HCT116 (cell line): Measurements from ENCODE around the gene TCEA3. TPM values are rescaled to one million over a fixed set of nuclear protein-coding genes. Genes with fewer than 3 reads are reported as not detected.

Source experiments
- ATAC-seq: fragments of 200-7000 bp; cut with Tn5 transposase; 2 replicates; pipeline ENCODE4 v1.9.1; 2020; ENCODE audit warnings: mild to moderate bottlenecking, moderate library complexity
- BruUV-seq: library from RNA; stranded (reverse); fragments of 400-500 nt; replicated peaks from 2 replicates; lab custom pipeline; 2021; lab: Mats Ljungman, UMichigan
- CTCF ChIA-PET: fragments of 300-600 bp; sonication (Branson Sonifier 250); formaldehyde crosslinking; loops from one replicate; lab custom pipeline; 2021; ENCODE audit warnings: antibody characterized with exemption; lab: Charles Lee
- POLR2A ChIA-PET: fragments of 300-600, 350-600 bp; sonication (Branson Sonifier 250); formaldehyde crosslinking; loops from one replicate; lab custom pipeline; 2021; ENCODE audit warnings: antibody characterized with exemption; lab: Charles Lee
- RAD21 ChIA-PET, 2 experiments: fragments of 300-600 bp; sonication (Branson Sonifier 250); formaldehyde crosslinking; loops; one replicate each; lab custom pipeline; 2023; ENCODE audit warnings: low total read pairs in 2 of 2; ENCODE audit not compliant: uncharacterized antibody in 2 of 2, unreplicated experiment in 2 of 2, low non-redundant PET in 1 of 2; lab: Charles Lee
- DNase-seq: peaks from one replicate; pipeline ENCODE4 v3.0.0-alpha.2; 2010; ENCODE audit warnings: low read depth, low spot score
- H2AFZ ChIP-seq: fragments of 200-600 bp; shearing (Covaris generic), sonication (generic); 2 replicates; pipeline ENCODE4 v1.6.1; 2017; ENCODE audit warnings: low read depth, mixed run types, mixed read lengths, antibody characterized with exemption, low read length; ENCODE audit not compliant: poor library complexity, severe bottlenecking
- H3K27ac ChIP-seq: 2 replicates; pipeline ENCODE4 v1.5.1; 2012; ENCODE audit warnings: low read depth, low read length
- H3K27me3 ChIP-seq: fragments of 200-600 bp; sonication (generic); 2 replicates; pipeline ENCODE4 v1.6.1; 2016; ENCODE audit warnings: mixed run types, low read length, mixed read lengths; ENCODE audit not compliant: insufficient read depth
- H3K36me3 ChIP-seq, 2 experiments: fragments of 200-500 bp in 1 of 2; fragments of 200-600 bp in 1 of 2; sonication (Bioruptor generic) in 1 of 2; sonication (generic) in 1 of 2; 2 replicates each; pipeline versions ENCODE4 v1.5.1 to v1.6.1; 2014 to 2016; ENCODE audit warnings: low read length in 2 of 2, inconsistent platforms in 1 of 2, mixed read lengths in 1 of 2, mixed run types in 1 of 2; ENCODE audit not compliant: insufficient read depth in 2 of 2, control insufficient read depth in 1 of 2
- H3K4me1 ChIP-seq, 2 experiments: fragments of 200-600 bp in 1 of 2; sonication (generic) in 1 of 2; 2 replicates each; pipeline versions ENCODE4 v1.5.1 to v1.6.1; 2012 to 2017; ENCODE audit warnings: low read length in 2 of 2, inconsistent platforms in 1 of 2, mild to moderate bottlenecking in 1 of 2, mixed read lengths in 1 of 2, mixed run types in 1 of 2, moderate library complexity in 1 of 2; ENCODE audit not compliant: insufficient read depth in 2 of 2, control insufficient read depth in 1 of 2
- H3K4me2 ChIP-seq: fragments of 200-600 bp; sonication (generic); 2 replicates; pipeline ENCODE4 v1.6.1; 2017; ENCODE audit warnings: mixed run types, low read length, mixed read lengths
- H3K4me3 ChIP-seq, 2 experiments: fragments of 200-600 bp in 1 of 2; sonication (generic) in 1 of 2; replicated peaks in 1 of 2; 2 replicates each; pipeline ENCODE4 v1.5.1; 2011 to 2016; ENCODE audit warnings: low read length in 2 of 2, control low read depth in 1 of 2, low read depth in 1 of 2, mild to moderate bottlenecking in 1 of 2, mixed read lengths in 1 of 2, mixed run types in 1 of 2
- H3K79me2 ChIP-seq: fragments of 200-600 bp; sonication (generic); 2 replicates; pipeline ENCODE4 v1.6.1; 2017; ENCODE audit warnings: mild to moderate bottlenecking, mixed run types, low read length, moderate library complexity, mixed read lengths; ENCODE audit not compliant: insufficient read depth
- H3K9ac ChIP-seq: fragments of 200-600 bp; sonication (generic); 2 replicates; pipeline ENCODE4 v1.6.1; 2016; ENCODE audit warnings: low read length, mixed read lengths
- H3K9me2 ChIP-seq: fragments of 200-600 bp; sonication (generic), shearing (Covaris generic); 2 replicates; pipeline ENCODE4 v1.6.1; 2017; ENCODE audit warnings: mixed run types, mild to moderate bottlenecking, moderate library complexity; ENCODE audit not compliant: insufficient read depth
- H3K9me3 ChIP-seq, 2 experiments: fragments of 200-500 bp in 1 of 2; fragments of 200-600 bp in 1 of 2; sonication (Bioruptor generic) in 1 of 2; sonication (generic) in 1 of 2; 2 replicates each; pipeline ENCODE4 v1.6.1; 2014 to 2017; ENCODE audit warnings: low read length in 2 of 2, mixed read lengths in 2 of 2, inconsistent platforms in 1 of 2, low read depth in 1 of 2, mild to moderate bottlenecking in 1 of 2, mixed run types in 1 of 2, moderate library complexity in 1 of 2; ENCODE audit not compliant: control insufficient read depth in 1 of 2, insufficient read depth in 1 of 2
- H4K20me1 ChIP-seq: fragments of 200-600 bp; sonication (generic), shearing (Covaris generic); 2 replicates; pipeline ENCODE4 v1.6.1; 2017; ENCODE audit warnings: mixed run types, mild to moderate bottlenecking, moderate library complexity; ENCODE audit not compliant: insufficient read depth
- ATF3 ChIP-seq: IDR thresholded peaks from 2 replicates; pipeline ENCODE4 v1.6.1; 2012
- CEBPB ChIP-seq: IDR thresholded peaks from 2 replicates; pipeline ENCODE4 v1.6.1; 2012; ENCODE audit warnings: low read depth
- POLR2A ChIP-seq: IDR thresholded peaks from 2 replicates; pipeline ENCODE4 v1.7.0; 2011; ENCODE audit warnings: borderline replicate concordance; ENCODE audit not compliant: insufficient read depth, insufficient read length; ENCODE audit errors: extremely low read depth
- POLR2AphosphoS5 ChIP-seq: IDR thresholded peaks from 2 replicates; pipeline ENCODE4 v1.6.1; 2011; ENCODE audit warnings: mild to moderate bottlenecking, low read depth, low read length, moderate library complexity
- SP1 ChIP-seq: IDR thresholded peaks from 2 replicates; pipeline ENCODE4 v1.6.1; 2012; ENCODE audit warnings: low read depth
- YY1 ChIP-seq: IDR thresholded peaks from 2 replicates; pipeline ENCODE4 v1.6.1; 2011; ENCODE audit warnings: low read length, low read depth, moderate library complexity, mild to moderate bottlenecking; ENCODE audit not compliant: insufficient replicate concordance; ENCODE audit errors: extremely low read depth
- intact Hi-C: fragments of 100-400 bp; cut with micrococcal nuclease; formaldehyde crosslinking; loops from 2 replicates; pipeline ENCODE4 v1.10.0; 2022
- total RNA-seq: library from RNA; stranded (reverse); gene quantifications from one replicate; pipeline ENCODE4 v1.2.1, GENCODE V29; 2021; ENCODE audit not compliant: unreplicated experiment
- TF ChIP-seq, protein P1 (sequence below), 3 experiments: fragments of 200-600 bp in 1 of 3; sonication (generic) in 1 of 3; IDR thresholded peaks in 2 of 3; conservative IDR thresholded peaks in 1 of 3; 2 replicates each; pipeline ENCODE4 v1.5.1; 2012 to 2017; ENCODE audit warnings: low read depth in 2 of 3, low read length in 2 of 3, antibody characterized with exemption in 1 of 3, borderline replicate concordance in 1 of 3, control low read depth in 1 of 3, mild to moderate bottlenecking in 1 of 3, mixed read lengths in 1 of 3, mixed run types in 1 of 3, moderate library complexity in 1 of 3; ENCODE audit not compliant: insufficient read depth in 1 of 3

Gene TCEA3
- total RNA-seq, 1 experiment from 2014 or later, result 3.7 TPM

- H3K4me1 ChIP-seq, result peaks cover 0 to 19% of the 10 kb centered on the region in 2 experiments; a peak in 2 of 4 replicates
- no peaks in the 10 kb centered on the region for H3K9me3 ChIP-seq
- H3K9me2 ChIP-seq, result no peaks in the 10 kb centered on the region
- POLR2A ChIA-PET, result interaction anchor here (1.3 kb wide), 1 partner anchor 46 kb away, joined by 4 read pairs; the partner anchor contains the start of gene HNRNPR
- no peaks in the 10 kb centered on the region for H3K36me3 ChIP-seq
- intact Hi-C loops, result no loop called here
- no peaks in the 10 kb centered on the region for H3K27me3 ChIP-seq
- no peak overlapping the region for H3K9ac ChIP-seq
- no peaks in the 10 kb centered on the region for H3K79me2 ChIP-seq
- CTCF ChIA-PET, result interaction anchor here (1.8 kb wide), 1 partner anchor 14 kb away, joined by 5 read pairs; no protein-coding TSS in a partner anchor
- H3K4me3 ChIP-seq, result no peak overlapping the region
- no peak for DNase-seq
- TF ChIP-seq SP1, result no peak
- H3K4me2 ChIP-seq, result no peak overlapping the region
- H3K27ac ChIP-seq, result no peak overlapping the region
- no peak overlapping the region for H2AFZ ChIP-seq
- no peak for ATAC-seq
- RAD21 ChIA-PET, result no interaction called here
- no TSS peak for BruUV-seq
- H4K20me1 ChIP-seq, result no peaks in the 10 kb centered on the region
These were observed 34.7 kb downstream of the TCEA3 start for GRCh38 chr1:23389837-23390321.

DNA sequence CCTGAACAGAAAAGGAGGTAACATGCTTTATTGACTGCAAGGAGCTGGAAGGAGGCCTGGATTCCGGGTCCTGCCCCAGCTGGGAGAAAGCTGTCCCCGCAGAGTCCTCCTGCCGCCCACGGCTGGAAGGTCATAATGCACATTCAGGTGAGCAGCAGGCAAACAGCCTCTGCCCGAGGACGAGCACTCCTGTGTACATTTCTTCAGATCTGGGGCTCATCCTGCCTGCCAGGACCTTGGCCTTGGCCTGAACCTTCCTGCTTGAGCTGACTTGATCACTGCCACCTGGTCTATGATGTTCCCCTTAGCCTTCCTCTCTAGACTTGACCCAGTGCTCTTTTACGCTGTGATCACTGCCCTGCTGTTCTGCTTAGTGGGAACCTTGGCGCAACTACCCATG is 37.1 kb downstream of the TCEA3 start:
- no peak overlapping the region for H3K9ac ChIP-seq

More for the DNA sequence above, 37.1 kb downstream of the TCEA3 start:
- no peak overlapping the region for H3K4me2 ChIP-seq
- H3K4me1 ChIP-seq, result peaks cover 0 to 17% of the 10 kb centered on the region in 2 experiments; a peak in 1 of 4 replicates
- intact Hi-C loops, result no loop called here
- CTCF ChIA-PET, result no interaction called here
- TF ChIP-seq, protein P1, sequence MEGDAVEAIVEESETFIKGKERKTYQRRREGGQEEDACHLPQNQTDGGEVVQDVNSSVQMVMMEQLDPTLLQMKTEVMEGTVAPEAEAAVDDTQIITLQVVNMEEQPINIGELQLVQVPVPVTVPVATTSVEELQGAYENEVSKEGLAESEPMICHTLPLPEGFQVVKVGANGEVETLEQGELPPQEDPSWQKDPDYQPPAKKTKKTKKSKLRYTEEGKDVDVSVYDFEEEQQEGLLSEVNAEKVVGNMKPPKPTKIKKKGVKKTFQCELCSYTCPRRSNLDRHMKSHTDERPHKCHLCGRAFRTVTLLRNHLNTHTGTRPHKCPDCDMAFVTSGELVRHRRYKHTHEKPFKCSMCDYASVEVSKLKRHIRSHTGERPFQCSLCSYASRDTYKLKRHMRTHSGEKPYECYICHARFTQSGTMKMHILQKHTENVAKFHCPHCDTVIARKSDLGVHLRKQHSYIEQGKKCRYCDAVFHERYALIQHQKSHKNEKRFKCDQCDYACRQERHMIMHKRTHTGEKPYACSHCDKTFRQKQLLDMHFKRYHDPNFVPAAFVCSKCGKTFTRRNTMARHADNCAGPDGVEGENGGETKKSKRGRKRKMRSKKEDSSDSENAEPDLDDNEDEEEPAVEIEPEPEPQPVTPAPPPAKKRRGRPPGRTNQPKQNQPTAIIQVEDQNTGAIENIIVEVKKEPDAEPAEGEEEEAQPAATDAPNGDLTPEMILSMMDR (IDR thresholded peaks at IDR 0.05 in 2 of 3, conservative IDR thresholded peaks at IDR 0.05 in 1 of 3; ENCODE audit: borderline replicate concordance in 1 of 3, insufficient read depth in 1 of 3, low read depth in 2 of 3, low read length in 2 of 3), result no peak
- TF ChIP-seq YY1 (no peak), POLR2AphosphoS5 (no peak), ATF3 (no peak), POLR2A (no peak), CEBPB (no peak)
- no peaks in the 10 kb centered on the region for H3K9me2 ChIP-seq
- ATAC-seq, result no peak
- no peak overlapping the region for H2AFZ ChIP-seq
- BruUV-seq, result no TSS peak
- H3K4me3 ChIP-seq, result no peak overlapping the region
- no peaks in the 10 kb centered on the region for H3K36me3 ChIP-seq
- POLR2A ChIA-PET, result no interaction called here
- RAD21 ChIA-PET, result interaction anchor here in 1 of 2 experiments (0.6 kb wide), 1 partner anchor 70 kb away, joined by 3 read pairs; no protein-coding TSS in a partner anchor
- H3K27ac ChIP-seq, result no peak overlapping the region
- no peaks in the 10 kb centered on the region for H3K9me3 ChIP-seq
- H4K20me1 ChIP-seq, result no peaks in the 10 kb centered on the region
- no peaks in the 10 kb centered on the region for H3K79me2 ChIP-seq
- no peak for DNase-seq
- no peaks in the 10 kb centered on the region for H3K27me3 ChIP-seq
